Hepatocyte (in vitro differentiated cells): ENCODE data around the gene GDI2. TPM values are rescaled to one million over a fixed set of nuclear protein-coding genes. Genes with fewer than 3 reads are reported as not detected.

ENCODE experiments used
- DNase-seq: peaks from one replicate; pipeline ENCODE4 v3.0.0-alpha.2; 2016; ENCODE audit warnings: low spot score
- H2AFZ ChIP-seq: fragments of 200-600 bp; sonication (generic); 2 replicates; pipeline ENCODE4 v1.6.0; 2016; ENCODE audit warnings: antibody characterized with exemption, mild to moderate bottlenecking
- H3K27ac ChIP-seq: fragments of 200-600 bp; sonication (generic); 2 replicates; pipeline ENCODE4 v1.5.1; 2016; ENCODE audit warnings: mild to moderate bottlenecking
- H3K27me3 ChIP-seq: fragments of 200-600 bp; sonication (generic); 2 replicates; pipeline ENCODE4 v1.6.1; 2016
- H3K36me3 ChIP-seq: fragments of 200-600 bp; sonication (generic); replicated peaks from 2 replicates; pipeline ENCODE4 v1.5.1; 2016; ENCODE audit warnings: low read depth; ENCODE audit not compliant: insufficient read depth
- H3K4me1 ChIP-seq: fragments of 200-600 bp; sonication (generic); 2 replicates; pipeline ENCODE4 v1.5.1; 2016; ENCODE audit warnings: mild to moderate bottlenecking, moderate library complexity; ENCODE audit not compliant: insufficient read depth
- H3K4me2 ChIP-seq: fragments of 200-600 bp; sonication (generic); 2 replicates; pipeline ENCODE4 v1.6.0; 2016
- H3K4me3 ChIP-seq: fragments of 200-600 bp; sonication (generic); 2 replicates; pipeline ENCODE4 v1.5.1; 2016; ENCODE audit warnings: mild to moderate bottlenecking
- H3K79me2 ChIP-seq: fragments of 200-600 bp; sonication (generic); 2 replicates; pipeline ENCODE4 v1.6.0; 2017; ENCODE audit warnings: mild to moderate bottlenecking
- H3K9me2 ChIP-seq: fragments of 200-600 bp; sonication (generic); replicated peaks from 2 replicates; pipeline ENCODE4 v1.6.0; 2017; ENCODE audit warnings: mild to moderate bottlenecking; ENCODE audit not compliant: insufficient read depth
- H3K9me3 ChIP-seq: fragments of 200-600 bp; sonication (generic); 2 replicates; pipeline ENCODE4 v1.5.1; 2016; ENCODE audit warnings: low read depth, mild to moderate bottlenecking
- H4K20me1 ChIP-seq: fragments of 200-600 bp; sonication (generic); 2 replicates; pipeline ENCODE4 v1.6.0; 2016; ENCODE audit warnings: mild to moderate bottlenecking; ENCODE audit not compliant: insufficient read depth, poor library complexity, severe bottlenecking
- EZH2 ChIP-seq: fragments of 200-600 bp; sonication (generic); IDR thresholded peaks from 2 replicates; pipeline ENCODE4 v1.6.1; 2016; ENCODE audit warnings: antibody characterized with exemption, mild to moderate bottlenecking, borderline replicate concordance
- EZH2phosphoT487 ChIP-seq: fragments of 200-600 bp; sonication (generic); IDR thresholded peaks from one replicate; pipeline ENCODE4 v1.6.1; 2018; ENCODE audit warnings: antibody characterized with exemption, mild to moderate bottlenecking, low read depth, moderate library complexity; ENCODE audit not compliant: unreplicated experiment, severe bottlenecking
- WGBS: methylation state at CpG from one replicate; pipeline ENCODE4 v1.1.6; 2016; ENCODE audit warnings: low lambda C conversion rate; ENCODE audit errors: missing lambda C conversion rate; 5-methylcytosine and 5-hydroxymethylcytosine counted together
- polyA plus RNA-seq: library from polyadenylated mRNA; unstranded; fragments of >200 nt; fragmentation: Nextera tagmentation; extraction: Ambion mirVana; gene quantifications from 2 replicates; pipeline ENCODE4 v1.2.1, GENCODE V29; 2016
- total RNA-seq: library from RNA; depleted of rRNA; stranded (reverse); fragments of >200 nt; gene quantifications from 2 replicates; pipeline ENCODE4 v1.2.3, GENCODE V29; 2014
- TF ChIP-seq, protein P1 (sequence below): fragments of 200-600 bp; sonication (generic); IDR thresholded peaks from 2 replicates; pipeline ENCODE4 v1.5.1; 2016; ENCODE audit warnings: antibody characterized with exemption, mild to moderate bottlenecking; ENCODE audit not compliant: poor library complexity

The GDI2 gene
- total and polyA plus RNA-seq, 2 experiments from 2014 or later, result 149 to 362 TPM

DNA sequence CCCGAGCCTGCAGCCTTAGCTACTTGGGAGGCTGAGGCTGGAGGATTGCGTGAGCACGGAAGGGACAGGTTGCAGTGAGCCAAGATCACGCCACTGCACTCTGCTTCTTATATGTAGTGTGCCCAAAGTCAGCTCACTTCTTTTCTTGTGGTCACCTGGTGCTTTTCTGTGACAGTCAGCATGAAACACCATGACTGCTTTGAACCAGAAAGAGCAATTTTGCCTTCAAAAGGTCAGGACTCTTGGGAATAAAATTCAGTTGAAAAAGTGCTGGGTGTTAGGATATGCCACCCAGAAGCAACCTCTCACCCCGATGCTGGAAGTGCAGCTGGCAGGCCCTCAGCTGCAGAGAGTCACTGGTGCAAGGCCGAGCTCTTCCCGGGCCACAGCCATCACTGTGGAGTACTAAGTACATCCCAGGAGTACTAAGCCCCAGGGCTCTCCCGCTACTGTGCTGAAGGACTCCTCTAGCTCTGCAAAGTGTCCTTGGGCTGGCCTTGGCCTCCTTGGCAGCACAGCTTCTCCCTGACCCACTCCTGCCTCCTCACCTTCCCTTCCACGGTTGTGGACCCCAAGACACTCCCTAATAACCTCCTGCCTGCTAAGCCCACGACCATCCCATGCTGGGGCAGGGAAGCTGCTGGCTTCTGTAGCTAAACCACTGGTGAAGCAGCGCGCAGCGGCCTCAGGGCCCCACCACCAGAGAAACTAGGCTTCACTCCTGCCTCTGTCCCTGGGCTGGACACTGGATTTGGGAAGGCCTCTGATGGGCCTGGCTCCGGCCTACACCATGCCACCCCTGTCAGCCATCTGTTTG is 17.6 kb upstream of the GDI2 start:
- no peak for DNase-seq
- H3K4me3 ChIP-seq, result no peak overlapping the region
- no peak overlapping the region for H2AFZ ChIP-seq
- H3K4me1 ChIP-seq, result no peaks in the 10 kb centered on the region
- H3K36me3 ChIP-seq, result no peaks in the 10 kb centered on the region
- no peaks in the 10 kb centered on the region for H3K79me2 ChIP-seq
- H3K9me3 ChIP-seq, result no peaks in the 10 kb centered on the region
- 95% methylated on average over 14 of the region's 14 CpGs for WGBS
- no peaks in the 10 kb centered on the region for H3K9me2 ChIP-seq
- H3K27ac ChIP-seq, result no peak overlapping the region
- H3K27me3 ChIP-seq, result no peaks in the 10 kb centered on the region
- H4K20me1 ChIP-seq, result no peaks in the 10 kb centered on the region
- TF ChIP-seq EZH2phosphoT487 (no peak), EZH2 (no peak)
- TF ChIP-seq, protein P1, sequence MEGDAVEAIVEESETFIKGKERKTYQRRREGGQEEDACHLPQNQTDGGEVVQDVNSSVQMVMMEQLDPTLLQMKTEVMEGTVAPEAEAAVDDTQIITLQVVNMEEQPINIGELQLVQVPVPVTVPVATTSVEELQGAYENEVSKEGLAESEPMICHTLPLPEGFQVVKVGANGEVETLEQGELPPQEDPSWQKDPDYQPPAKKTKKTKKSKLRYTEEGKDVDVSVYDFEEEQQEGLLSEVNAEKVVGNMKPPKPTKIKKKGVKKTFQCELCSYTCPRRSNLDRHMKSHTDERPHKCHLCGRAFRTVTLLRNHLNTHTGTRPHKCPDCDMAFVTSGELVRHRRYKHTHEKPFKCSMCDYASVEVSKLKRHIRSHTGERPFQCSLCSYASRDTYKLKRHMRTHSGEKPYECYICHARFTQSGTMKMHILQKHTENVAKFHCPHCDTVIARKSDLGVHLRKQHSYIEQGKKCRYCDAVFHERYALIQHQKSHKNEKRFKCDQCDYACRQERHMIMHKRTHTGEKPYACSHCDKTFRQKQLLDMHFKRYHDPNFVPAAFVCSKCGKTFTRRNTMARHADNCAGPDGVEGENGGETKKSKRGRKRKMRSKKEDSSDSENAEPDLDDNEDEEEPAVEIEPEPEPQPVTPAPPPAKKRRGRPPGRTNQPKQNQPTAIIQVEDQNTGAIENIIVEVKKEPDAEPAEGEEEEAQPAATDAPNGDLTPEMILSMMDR, result no peak
- H3K4me2 ChIP-seq, result no peak overlapping the region

DNA sequence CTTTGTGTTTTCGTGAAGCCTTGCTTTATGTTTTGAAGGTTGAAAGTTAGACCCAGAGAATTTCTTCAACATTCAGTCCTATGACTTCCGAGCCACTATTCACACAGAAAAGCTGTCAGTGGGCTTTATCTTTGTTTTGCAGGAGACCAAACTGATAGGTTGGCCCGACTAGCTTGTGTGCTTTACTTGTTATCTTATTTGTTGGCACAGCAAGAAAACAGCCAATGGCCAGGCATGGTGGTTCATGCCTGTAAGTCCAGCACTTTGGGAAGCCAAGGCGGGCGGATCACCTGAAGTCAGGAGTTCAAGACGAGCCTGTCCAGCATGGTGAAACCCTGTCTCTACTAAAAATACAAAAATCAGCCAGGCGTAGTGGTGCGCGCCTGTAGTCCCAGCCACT is 16.0 kb upstream of the GDI2 start:
- no peaks in the 10 kb centered on the region for H3K27me3 ChIP-seq
- no peak overlapping the region for H2AFZ ChIP-seq
- H3K79me2 ChIP-seq, result no peaks in the 10 kb centered on the region
- 84% methylated on average over 9 of the region's 9 CpGs for WGBS
- no peaks in the 10 kb centered on the region for H3K4me1 ChIP-seq
- H3K9me3 ChIP-seq, result no peaks in the 10 kb centered on the region
- no peak for TF ChIP-seq EZH2phosphoT487
- no peak for TF ChIP-seq EZH2
- TF ChIP-seq, protein P1, result no peak
- no peak for DNase-seq
- H3K4me3 ChIP-seq, result no peak overlapping the region
- no peaks in the 10 kb centered on the region for H3K36me3 ChIP-seq
- H3K27ac ChIP-seq, result no peak overlapping the region
- H3K4me2 ChIP-seq, result no peak overlapping the region
- H4K20me1 ChIP-seq, result no peaks in the 10 kb centered on the region
- H3K9me2 ChIP-seq, result no peaks in the 10 kb centered on the region

DNA sequence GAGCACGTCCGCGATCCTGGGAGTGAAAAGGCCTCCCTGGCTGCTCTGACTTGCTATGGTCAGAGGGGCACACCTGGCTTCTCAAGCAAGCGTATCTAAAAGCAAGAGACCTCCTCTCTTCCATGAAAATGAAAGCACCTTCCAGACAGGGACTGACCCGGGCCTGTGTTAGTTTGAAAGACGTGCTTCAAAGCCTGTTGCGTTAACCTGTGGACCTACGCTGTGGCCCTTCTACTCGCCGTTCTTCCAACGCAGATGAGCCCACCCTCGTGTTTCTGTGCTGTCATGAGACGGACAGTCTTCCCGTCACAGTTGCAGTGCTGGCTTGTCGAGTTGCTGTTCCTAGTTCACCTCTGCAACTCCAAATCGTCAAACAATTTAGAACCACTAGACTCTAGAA is 15.5 kb upstream of the GDI2 start:
- no peaks in the 10 kb centered on the region for H3K9me2 ChIP-seq
- no peaks in the 10 kb centered on the region for H3K36me3 ChIP-seq
- no peak overlapping the region for H3K4me3 ChIP-seq
- H3K27me3 ChIP-seq, result no peaks in the 10 kb centered on the region
- DNase-seq, result no peak
- H4K20me1 ChIP-seq, result no peaks in the 10 kb centered on the region
- H2AFZ ChIP-seq, result no peak overlapping the region
- H3K27ac ChIP-seq, result no peak overlapping the region
- no peaks in the 10 kb centered on the region for H3K79me2 ChIP-seq
- no peak overlapping the region for H3K4me2 ChIP-seq
- WGBS, result 94% methylated on average over 16 of the region's 16 CpGs
- no peaks in the 10 kb centered on the region for H3K4me1 ChIP-seq
- TF ChIP-seq, protein P1, result no peak
- no peak for TF ChIP-seq EZH2phosphoT487
- TF ChIP-seq EZH2, result no peak
- H3K9me3 ChIP-seq, result no peaks in the 10 kb centered on the region
